ENCODE measurements around the gene YIPF3. TPM values are rescaled to one million over a fixed set of nuclear protein-coding genes. Genes with fewer than 3 reads are reported as not detected.
"Not testable (repeated sequence)": the region's sequence is repeated elsewhere in the genome, so short reads cannot be mapped to it uniquely, and the experiment has no call there.

YIPF3 gene
- 67.9 TPM for total RNA-seq

DNA sequence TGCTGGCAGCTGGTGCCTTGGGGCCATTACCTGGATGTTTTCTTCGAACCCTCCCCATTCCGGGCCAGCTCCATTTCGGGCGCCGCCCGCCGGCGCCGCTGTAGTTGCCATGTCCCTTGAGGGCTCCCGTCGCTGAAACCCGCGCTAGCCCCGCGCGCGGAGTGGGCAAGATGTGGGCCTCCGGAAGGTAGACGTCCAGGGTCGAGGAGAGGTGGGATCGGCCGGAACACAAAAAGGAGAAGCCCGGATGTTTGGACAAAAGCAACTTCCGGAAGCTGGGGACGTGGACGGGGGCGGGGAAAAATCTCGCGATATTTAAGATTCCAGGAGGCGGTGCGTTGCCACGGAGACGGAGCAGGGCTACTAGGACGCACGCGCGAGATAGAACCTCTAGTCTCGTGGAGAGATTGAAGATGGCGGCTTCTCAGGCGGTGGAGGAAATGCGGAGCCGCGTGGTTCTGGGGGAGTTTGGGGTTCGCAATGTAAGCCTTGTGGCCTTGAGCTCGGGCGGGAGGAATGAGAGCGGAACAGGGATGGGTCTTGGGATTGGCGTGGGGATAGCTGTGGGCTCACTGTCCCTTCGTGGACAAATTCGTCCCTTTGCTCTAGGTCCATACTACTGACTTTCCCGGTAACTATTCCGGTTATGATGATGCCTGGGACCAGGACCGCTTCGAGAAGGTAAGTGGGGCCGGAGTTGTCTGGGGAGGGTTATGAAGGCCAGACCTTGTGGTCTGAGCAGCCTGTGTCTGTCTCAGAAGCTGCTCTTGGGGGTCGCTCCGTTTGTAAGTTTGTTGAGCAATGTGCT is at the start of gene YIPF3, which contains the start of gene POLR1C:
TSS of gene YIPF3 (minus strand) at position 230 of the 808 bp plus-strand sequence. CDS start at position 111, 119 bp downstream.
TSS of gene POLR1C (plus strand) at position 393 of the 808 bp plus-strand sequence. CDS start at position 414, 21 bp downstream.
- peak; percentile 98 for DNase-seq (ENCODE audit: low spot score)
- peak; percentile 91 for ATAC-seq

DNA sequence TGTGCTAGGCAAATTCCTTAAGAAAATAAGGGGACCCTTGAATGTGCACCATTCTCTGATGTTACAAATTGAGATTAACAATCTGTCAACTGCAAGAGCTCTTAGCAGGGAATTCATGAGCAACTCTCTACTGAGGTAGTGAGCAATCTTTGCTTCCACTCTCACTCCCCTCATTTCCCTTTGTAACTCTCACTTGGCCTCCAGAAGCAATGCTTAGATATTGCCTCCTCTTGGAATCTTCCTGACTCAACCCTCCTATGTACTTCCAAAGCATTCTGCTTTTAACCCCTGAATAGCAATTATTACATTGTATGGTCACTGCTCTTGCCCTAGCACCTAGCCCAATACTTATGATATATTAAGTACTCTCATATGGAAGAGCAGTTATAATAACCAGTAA is 42.6 kb upstream of the YIPF3 start:
- DNase-seq (ENCODE audit: low spot score) (no peak), ATAC-seq (no peak)

DNA sequence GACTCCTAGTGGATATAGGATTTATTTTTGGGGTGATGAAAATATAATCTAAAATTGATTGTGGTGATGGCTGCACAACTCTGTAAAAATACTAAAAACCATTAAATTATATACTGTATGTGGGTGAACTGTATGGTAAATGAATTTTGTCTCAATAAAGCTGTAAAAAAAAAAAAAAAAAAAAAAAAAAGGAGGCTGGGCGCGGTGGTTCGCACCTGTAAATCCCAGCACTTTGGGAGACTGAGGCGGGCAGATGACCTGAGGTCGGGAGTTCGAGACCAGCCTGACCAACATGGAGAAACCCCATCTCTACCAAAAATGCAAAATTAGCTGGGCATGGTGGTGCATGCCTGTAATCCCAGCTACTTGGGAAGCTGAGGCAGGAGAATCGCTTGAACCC is 40.9 kb upstream of the YIPF3 start:
- DNase-seq (ENCODE audit: low spot score); ATAC-seq: not testable (repeated sequence)

DNA sequence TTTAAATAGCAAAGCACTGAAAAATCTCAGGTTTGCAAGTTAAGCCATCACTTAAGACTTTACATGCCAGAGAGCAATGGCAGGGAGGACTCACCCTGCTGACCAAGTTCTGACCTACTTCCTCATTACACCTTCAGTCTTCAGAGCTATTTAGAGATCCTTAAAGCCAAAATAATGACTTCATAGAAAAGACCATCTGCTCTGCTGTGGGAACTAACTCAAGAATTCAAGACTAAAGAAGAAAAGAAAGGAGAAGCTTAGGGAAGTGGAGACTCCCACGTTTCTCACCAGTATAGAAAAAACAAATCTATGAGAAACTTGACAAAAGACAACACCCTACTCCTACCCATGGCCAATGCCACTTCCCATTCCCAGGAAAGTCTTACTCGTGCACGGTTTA is 30.5 kb upstream of the YIPF3 start:
- ATAC-seq: no peak
- DNase-seq (ENCODE audit: low spot score): no peak

DNA sequence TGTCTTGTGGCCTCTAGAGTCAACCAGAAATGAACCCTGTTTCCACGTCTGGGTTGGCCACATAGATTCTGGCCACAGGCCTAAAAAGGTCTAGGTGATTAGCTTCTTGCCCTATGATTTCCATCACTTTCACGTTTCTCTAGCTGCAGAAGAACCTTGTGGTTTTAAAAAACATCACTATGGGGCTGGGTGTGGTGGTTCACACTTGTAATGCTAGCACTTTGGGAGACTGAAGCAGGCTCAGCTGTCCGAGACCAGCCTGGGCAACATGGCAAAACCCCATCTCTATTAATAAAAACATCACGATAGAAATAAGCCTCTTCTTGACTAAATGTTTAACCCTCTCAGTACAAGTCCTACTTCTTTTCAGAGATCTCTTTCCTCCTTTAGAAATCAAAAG is 27.7 kb upstream of the YIPF3 start:
- ATAC-seq (no peak), DNase-seq (ENCODE audit: low spot score) (no peak)

DNA sequence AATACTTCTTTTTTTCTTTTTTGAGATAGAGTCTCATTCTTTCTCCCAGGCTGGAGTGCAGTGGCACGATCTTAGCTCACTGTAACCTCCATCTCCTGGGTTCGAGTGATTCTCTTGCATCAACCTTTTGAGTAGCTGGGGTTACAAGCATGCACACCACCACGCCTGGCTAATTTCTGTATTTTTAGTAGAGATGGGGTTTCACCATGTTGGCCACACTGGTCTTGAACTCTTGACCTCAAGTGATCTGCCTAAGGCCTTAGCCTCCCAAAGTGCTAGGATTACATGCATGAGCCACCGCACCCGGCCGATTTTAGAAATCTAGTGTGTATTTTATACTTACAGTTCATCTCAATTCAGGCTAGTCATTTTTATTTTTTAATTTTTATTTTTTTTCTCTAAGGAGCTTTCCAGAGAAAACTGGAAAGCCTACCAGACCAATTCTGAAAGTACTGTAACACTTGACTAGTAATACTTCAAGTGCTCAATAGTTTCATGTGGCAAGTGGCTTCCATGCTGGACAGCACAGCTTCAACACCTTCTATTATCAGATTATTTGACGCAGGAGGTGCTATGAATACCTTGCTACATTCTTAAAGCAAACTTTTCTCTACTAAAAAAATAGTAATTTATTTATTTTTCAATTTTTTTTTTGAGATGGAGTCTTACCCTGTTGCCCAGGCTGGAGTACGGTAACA is 25.2 kb upstream of the YIPF3 start:
- DNase-seq (ENCODE audit: low spot score) (no peak), ATAC-seq (no peak)

DNA sequence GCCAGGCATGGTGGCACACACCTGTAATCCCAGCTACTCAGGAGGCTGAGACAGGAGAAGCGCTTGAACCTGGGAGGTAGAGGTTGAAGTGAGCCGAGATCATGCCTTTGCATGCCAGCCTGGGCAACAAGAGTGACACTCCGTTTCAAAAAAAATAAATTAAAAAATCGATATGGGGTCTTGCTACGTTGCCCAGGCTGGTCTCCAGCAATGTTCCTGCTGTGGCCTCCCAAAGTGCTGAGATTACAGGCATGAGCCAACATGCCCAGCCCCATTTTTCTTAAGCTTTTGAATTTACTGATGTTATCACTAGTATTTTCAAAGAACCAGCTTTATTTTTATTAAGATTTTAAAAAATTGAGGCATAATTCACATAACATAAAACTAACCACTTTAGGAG is 23.8 kb upstream of the YIPF3 start:
- DNase-seq (ENCODE audit: low spot score) (no peak), ATAC-seq (no peak)

DNA sequence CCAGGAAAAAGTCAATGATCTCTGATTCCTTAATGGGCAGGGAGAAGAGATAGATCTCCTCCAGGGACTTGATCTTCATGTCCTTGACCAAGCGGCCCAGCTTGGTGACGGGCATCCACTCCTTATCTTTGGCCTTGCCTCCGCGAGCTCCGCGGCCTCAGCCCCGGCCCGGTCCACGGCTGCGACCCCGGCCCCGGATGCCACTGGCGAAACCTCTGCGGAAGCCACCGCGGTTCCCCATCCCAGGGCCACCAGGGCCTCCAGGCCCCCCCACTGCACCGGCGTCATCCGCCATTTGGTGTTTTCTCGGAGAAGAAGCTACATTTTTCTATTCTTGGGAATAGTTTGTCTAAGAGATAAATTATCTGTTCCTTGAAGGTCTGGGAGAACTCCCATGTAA is 22.7 kb upstream of the YIPF3 start:
- not testable (repeated sequence) for ATAC-seq; DNase-seq (ENCODE audit: low spot score)

DNA sequence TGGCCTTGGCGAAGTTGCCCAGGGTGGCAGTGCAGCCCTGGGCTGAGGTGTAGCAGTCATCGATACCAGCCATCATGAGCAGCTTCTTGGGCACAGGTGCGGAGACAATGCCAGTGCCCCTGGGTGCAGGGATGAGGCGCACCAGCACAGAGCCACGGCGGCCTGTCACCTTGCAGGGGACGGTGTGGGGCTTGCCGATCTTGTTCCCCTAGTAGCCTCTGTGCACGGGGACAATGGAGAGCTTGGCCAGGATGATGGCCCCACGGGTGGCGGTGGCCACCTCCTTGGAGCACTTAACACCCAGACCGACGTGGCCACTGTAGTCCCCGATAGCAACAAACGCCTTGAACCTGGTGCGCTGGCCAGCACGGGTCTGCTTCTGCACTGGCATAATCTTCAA is 22.3 kb upstream of the YIPF3 start:
- ATAC-seq; DNase-seq (ENCODE audit: low spot score): not testable (repeated sequence)

DNA sequence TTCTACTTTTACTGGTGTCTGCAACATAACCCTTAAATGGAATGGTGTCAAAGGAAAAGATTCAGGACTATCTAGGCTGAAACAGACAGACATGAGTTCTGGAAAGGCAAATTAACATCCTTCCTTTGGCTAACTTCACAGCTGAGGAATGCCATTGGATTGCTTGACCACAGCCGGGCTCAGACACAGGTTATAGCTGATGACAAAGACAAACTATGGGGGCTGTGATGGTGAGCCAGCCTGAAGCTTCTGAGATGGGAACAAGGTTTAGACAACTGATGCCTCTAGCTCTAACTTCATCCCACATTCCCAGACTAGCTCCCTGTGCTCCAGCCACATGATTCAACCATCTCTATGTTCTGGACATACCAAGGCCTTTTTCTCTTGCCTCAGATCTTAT is 15.5 kb upstream of the YIPF3 start:
- ATAC-seq: no peak

DNA sequence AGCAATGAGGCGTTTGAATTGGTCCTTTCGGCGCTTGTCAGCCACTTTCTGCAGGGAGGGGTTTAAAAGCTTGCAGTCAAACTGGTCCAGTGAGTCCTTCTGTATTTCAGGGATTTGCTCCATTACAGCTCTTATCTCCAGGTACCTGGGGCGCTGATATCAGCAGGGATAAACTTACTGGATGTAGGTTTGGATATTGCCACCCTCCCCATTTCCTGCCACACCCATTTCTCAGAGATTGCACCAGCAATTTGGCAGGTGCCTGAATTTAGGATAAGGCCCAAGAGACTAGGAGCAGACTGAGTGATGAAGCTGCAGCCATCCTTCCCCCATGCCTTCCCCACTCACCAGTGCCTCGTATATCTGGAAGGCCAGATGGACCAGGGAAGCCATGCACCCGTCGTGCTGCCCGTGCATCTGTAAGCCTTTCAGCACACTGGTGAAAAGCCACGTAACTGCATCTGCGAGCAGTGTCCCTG is 7.8 kb upstream of the YIPF3 start:
- DNase-seq (ENCODE audit: low spot score) (no peak), ATAC-seq (no peak)

More for the DNA sequence above, 15.5 kb upstream of the YIPF3 start:
- no peak for DNase-seq (ENCODE audit: low spot score)

DNA sequence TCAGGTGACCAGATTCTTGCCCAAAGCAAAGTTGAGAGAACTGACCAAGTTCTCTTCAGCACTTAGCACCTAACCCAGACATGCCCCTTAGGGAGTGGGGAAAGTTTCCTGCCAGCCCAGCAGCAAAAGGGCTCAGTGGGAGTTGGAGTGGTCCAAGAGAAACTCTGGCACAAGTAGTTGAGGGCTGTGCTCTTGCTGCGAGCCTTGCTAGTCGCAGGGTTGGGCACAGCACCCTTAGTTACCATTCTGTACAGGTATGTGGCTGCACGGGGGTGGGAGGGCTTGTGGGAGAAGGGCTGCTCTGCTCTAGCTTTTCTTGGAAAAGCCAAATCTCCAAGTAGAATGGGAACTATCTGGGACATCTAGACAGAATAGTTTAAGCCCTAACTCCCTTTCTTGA is 6.6 kb upstream of the YIPF3 start:
- ATAC-seq: no peak
- no peak for DNase-seq (ENCODE audit: low spot score)

DNA sequence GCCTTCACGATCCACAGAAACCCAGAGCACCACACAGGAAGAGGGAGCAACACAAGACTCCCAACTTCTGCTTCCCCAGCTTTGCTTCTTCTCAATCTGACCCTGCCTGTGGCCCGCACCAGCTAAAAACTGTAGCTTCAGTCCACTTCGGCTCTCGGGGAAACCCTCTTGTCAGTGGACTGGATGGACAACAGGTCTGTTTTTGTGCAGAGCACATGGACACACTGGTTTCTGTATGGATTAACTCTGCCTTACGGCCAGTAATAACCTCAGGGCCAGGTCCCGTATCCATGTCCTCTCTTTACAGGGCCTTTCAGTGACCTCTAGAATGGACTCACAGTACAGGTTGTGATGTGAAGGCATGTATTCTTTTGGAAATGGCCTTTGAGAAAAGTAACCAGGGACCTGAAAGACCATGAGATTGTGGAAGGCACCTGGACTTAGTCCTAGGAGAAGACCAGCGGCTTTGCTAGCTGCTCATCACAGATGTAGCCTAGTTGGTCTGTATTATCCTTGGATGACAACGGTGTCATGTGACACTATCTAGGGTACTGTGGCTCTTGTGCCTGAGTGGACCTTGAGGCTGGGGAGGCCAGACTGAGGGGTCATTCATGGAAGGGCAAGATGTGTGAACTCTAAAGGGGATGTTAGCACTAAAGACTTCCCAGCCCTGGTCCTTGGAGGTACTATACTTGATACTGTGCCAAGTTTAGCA is 6.0 kb upstream of the YIPF3 start:
- DNase-seq (ENCODE audit: low spot score) (no peak), ATAC-seq (no peak)

DNA sequence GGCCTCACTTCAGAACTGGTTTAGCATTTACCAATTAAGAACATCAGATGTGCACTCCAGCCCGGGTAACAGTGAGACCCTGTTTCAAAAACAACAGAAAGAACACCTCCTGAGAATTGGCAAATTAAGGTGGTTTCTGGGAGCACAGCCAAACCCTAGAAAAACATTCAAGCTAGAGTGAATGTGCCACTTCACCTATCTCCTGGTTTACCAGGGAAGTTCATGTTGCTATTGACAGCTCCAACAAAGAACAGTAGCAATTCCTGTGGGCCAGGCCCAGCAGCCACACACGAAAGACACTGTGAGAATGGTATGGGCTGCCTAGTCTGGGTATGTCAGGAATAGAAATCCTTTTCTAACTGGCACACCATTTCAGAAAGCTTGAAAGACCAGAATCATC is 5.1 kb upstream of the YIPF3 start:
- ATAC-seq (no peak), DNase-seq (ENCODE audit: low spot score) (no peak)

DNA sequence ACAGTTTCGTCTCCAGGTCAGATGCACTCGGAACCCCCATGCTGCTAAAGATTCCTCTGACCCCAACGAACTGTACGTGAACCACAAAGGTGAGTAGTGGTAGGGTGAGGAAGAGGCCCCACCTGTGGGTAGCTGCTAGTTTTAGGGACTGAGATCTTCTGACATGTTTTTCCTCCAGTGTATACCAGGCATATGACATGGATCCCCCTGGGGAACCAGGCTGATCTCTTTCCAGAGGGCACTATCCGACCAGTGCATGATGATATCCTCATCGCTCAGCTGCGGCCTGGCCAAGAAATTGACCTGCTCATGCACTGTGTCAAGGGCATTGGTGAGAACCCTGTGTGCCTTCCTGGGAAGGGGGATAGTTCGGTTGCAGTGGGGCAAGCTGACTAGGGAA is 3.4 kb upstream of the YIPF3 start:
- no peak for DNase-seq (ENCODE audit: low spot score)
- no peak for ATAC-seq

DNA sequence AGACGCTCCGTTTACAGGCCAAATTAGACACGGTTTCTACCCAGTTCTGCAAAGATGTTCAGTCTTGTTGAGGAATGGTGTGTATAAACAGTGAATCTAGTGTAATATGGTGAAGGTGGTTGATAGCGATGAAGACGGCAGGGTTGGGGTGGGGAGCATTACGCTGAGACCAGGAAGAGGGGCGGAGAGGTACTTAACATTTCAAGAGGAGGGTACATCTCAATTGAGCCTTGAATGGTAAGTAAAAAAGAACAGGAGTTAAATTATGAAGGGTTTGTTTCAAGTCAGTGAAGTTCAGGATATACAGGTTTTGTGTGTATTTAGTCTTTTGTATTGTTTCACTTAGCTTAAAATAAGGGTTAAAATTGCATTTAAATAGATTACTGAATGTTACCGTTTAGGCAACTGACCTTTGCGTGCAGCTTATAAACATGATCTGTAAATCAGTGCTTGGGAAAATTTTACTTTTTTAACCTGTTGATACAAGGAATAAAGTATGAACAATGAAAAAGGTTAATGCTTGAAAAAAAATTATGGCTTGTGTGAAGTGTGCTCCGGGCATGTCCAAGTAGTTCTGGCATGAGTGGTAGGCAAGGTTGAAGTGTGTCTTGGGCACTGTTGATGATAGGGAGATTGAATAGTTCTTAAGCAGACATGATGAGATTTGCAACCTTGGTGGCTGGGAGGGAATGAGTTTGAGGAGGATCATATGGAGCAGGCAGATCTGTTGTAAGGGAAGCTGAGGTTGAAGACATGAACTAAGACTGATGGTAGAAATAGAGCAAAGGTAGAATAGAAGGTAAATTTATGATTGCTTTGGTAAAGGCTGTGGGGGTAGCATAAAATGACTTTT is 1.0 kb upstream of the YIPF3 start:
- ATAC-seq (no peak), DNase-seq (ENCODE audit: low spot score) (no peak)

DNA sequence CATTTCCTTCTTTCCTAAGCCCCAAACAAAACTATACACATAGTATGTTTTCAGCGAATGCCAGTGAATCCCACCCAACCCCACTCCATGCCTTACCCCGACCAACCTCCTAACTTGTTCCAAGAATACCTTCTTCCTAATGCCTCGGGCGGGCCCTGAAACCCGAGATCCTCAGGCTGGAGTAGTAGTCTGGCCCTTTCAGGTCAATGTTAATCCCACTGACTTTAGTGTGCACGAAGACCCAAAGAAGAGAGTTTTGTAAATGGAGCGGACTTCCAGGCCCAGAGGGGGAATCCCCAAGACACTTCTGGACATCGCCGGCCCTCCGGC is 394 bp downstream of the YIPF3 start:
- DNase-seq (ENCODE audit: low spot score): no peak
- no peak for ATAC-seq

DNA sequence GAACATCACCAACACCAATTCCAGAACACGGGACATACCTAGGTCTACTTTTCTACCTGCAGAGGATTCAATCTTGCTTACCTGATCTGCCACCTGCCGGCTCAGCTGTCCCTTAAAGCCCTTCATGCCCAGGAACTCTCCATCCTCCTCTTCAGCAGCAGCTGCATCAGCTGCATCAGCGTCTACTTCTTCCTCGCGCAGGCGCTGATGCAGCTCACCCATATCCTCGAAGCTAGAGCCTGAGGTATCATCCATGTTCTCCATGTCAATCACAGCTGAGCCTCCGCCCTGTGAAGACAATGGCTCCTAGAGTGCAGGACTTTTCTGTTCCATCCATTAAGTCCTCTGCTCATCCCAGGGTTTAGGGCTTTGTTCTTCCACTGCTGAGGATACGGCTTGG is 918 bp downstream of the YIPF3 start:
- ATAC-seq: no peak

DNA sequence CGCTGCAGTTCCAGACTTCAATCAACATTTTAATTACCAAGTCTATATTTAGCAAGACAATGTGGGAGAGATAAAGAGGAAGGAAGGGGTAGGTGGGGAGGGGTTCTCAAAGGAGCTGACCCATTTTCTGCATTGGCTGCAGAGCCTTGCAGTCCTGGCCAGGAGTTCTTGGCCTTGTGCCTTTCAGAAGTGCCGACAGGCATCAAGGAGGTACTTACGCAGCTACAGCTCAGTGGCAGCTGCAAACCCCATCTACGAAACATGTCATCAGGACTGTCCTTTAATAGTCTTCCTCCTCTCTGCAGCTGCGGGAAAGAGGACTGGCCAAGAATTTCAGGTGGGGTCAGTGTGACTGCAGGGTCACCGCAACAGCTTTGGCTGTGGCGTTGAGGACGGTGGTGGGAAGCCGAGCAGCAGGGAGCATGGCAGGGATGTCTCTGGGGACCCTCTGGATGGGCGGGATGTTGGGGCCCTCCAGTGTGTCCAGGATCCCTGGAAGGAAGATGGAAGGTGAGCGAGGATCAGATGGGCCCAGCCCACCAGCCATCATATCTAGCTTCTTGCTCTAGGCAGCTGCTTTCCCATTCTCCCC is 4.8 kb downstream of the YIPF3 start:
- ATAC-seq (no peak), DNase-seq (ENCODE audit: low spot score) (no peak)

More for the DNA sequence above, 918 bp downstream of the YIPF3 start:
- no peak for DNase-seq (ENCODE audit: low spot score)

DNA sequence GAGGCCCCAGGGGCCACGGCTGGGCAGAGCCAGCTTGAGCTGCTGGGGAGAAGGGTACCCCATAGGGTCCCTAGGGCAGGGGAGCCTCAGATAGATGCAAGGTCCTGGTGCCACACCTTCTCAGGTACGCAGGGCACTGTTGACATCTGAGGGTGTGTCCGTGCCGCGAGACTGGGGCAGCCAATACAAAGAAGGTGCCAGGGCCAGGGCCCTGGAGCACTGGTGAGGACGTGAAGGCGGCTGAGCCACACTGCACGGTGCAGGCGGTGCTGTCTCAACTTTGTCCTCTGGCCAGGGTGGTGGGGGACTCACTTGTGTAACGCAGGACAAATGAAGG is 5.9 kb downstream of the YIPF3 start:
- no peak for DNase-seq (ENCODE audit: low spot score)

More for the DNA sequence above, 5.9 kb downstream of the YIPF3 start:
- ATAC-seq: no peak

All from left lobe of liver (tissue), 2 donors.